SK-N-MC (cell line): Measurements from ENCODE around the gene HSF2BP.
A peak's percentile ranks its signal among the peaks of the same experiment; 100 is the strongest.

Source experiments
- DNase-seq: peaks from one replicate; pipeline ENCODE4 v3.0.0-alpha.2; 2011; ENCODE audit warnings: low read depth, low spot score
- H3K27ac ChIP-seq: fragments of 200-600 bp; sonication (generic); 2 replicates; pipeline ENCODE4 v1.5.1; 2016; ENCODE audit warnings: mixed run types
- H3K36me3 ChIP-seq: fragments of 200-600 bp; sonication (generic); 2 replicates; pipeline ENCODE4 v1.6.1; 2017; ENCODE audit warnings: antibody characterized with exemption, low read length, mixed read lengths; ENCODE audit not compliant: insufficient read depth
- H3K4me3 ChIP-seq: fragments of 200-600 bp; sonication (generic); 2 replicates; pipeline ENCODE4 v1.5.1; 2016
- H3K9ac ChIP-seq: fragments of 200-600 bp; sonication (generic); 2 replicates; pipeline ENCODE4 v1.8.0; 2017; ENCODE audit warnings: mixed run types, mixed read lengths; ENCODE audit not compliant: insufficient read length
- H3K9me3 ChIP-seq: fragments of 200-600 bp; sonication (generic); 2 replicates; pipeline ENCODE4 v1.6.1; 2017; ENCODE audit warnings: low read depth, mild to moderate bottlenecking, antibody characterized with exemption, low read length, moderate library complexity, mixed read lengths
- EZH2 ChIP-seq: fragments of 200-600 bp; sonication (generic); IDR thresholded peaks from one replicate; pipeline ENCODE4 v1.6.1; 2017; ENCODE audit warnings: antibody characterized with exemption
- FOXP2 ChIP-seq: optimal IDR thresholded peaks from 2 replicates; pipeline ENCODE3; 2011; ENCODE audit warnings: mild to moderate bottlenecking, moderate library complexity; ENCODE audit not compliant: insufficient read depth; ENCODE audit errors: extremely low read length, control extremely low read depth
- POLR2AphosphoS5 ChIP-seq: IDR thresholded peaks from 2 replicates; pipeline ENCODE4 v1.6.1; 2012; ENCODE audit warnings: mild to moderate bottlenecking, low read depth, low read length, borderline replicate concordance

Gene HSF2BP

DNA sequence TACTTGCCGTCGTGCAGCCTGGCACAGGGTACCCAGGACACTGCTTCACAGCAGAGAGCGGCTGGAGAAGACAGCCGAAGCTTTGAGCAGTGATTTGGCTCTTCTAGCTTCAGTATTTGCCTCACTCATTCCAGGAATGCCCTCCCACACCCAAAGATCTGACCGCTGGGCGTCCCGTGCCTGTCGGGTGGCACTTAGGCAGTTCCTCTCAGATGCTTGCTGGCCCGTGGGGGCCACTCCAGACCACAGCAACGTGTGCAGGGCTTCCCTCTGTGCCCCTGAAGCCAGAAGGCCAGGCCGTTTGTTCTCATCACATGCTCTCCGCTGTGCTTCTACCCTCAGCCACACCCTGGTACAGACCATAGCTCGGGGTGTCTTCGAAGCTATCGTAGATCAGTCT, 17.1 kb upstream of the HSF2BP start:
- H3K9me3 ChIP-seq = no peaks in the 10 kb centered on the region
- H3K9ac ChIP-seq = no peak overlapping the region
- no peak for TF ChIP-seq EZH2
- no peak for TF ChIP-seq FOXP2
- no peak for TF ChIP-seq POLR2AphosphoS5
- no peak overlapping the region for H3K27ac ChIP-seq
- H3K36me3 ChIP-seq = peaks cover 75% of the 10 kb centered on the region
- DNase-seq = no peak
- H3K4me3 ChIP-seq = no peak overlapping the region

DNA sequence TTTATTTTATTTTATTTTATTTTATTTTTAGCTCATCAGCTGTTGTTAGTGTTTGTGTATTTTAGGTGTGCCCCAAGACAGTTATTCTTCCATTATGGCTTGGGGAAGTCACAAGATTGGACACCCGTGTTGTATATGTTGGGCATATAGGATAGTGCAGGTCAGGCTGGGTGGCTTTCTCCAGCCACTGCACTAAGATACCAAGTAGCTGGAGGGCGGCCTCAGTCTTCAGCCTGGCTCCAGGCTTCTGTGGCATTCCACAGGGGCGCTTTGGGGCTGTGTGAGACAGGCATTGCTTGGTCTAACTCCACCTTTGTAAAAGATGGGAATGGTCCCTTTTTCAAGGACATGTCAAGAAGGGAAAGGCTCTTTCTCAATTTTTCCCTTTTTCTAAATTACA, 16.6 kb upstream of the HSF2BP start:
- H3K9me3 ChIP-seq = no peaks in the 10 kb centered on the region
- H3K36me3 ChIP-seq = peaks cover 80% of the 10 kb centered on the region
- no peak for TF ChIP-seq POLR2AphosphoS5
- no peak for TF ChIP-seq FOXP2
- no peak for TF ChIP-seq EZH2
- no peak overlapping the region for H3K4me3 ChIP-seq
- no peak overlapping the region for H3K9ac ChIP-seq
- H3K27ac ChIP-seq = no peak overlapping the region
- no peak for DNase-seq

DNA sequence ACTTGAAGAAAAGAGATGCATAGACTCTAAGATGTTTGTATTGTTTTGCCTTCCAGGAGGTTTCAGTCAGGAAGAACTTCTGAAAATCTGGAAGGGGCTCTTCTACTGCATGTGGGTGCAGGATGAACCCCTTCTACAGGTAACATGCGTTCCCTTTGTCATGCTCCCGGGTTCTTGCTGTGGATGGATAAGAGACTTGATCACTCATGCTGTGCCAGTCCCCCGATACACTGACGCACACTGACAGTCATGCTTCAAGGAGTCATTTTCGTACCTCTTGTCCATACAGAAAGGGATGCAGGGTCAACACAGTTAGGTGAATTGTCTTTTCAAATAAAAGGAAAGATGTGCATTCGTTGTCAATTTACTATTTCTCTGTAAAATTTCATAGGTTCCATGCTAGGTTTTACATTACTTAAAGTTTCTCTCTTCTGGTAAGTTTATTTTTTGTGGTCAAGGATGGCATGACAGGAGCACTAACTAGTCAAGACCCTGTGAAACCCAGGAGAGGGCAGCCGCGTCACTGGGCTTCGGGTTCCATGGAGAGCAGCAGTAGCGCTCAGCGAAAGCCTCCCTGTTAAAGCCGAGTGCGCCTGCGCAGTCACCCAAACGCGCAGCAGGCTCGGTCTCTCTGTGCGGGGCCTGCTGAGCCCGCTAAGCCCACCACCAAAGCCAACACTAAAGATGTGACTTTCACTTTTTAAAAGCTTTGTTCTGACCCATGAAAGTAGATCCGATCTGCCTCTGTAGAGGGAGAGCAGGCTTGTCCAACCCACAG, 10.7 kb upstream of the HSF2BP start:
- H3K9ac ChIP-seq = no peak overlapping the region
- no peaks in the 10 kb centered on the region for H3K9me3 ChIP-seq
- H3K4me3 ChIP-seq = no peak overlapping the region
- no peak for DNase-seq
- TF ChIP-seq POLR2AphosphoS5 (no peak), EZH2 (no peak), FOXP2 (no peak)
- H3K36me3 ChIP-seq = peaks cover 70% of the 10 kb centered on the region
- no peak overlapping the region for H3K27ac ChIP-seq

DNA sequence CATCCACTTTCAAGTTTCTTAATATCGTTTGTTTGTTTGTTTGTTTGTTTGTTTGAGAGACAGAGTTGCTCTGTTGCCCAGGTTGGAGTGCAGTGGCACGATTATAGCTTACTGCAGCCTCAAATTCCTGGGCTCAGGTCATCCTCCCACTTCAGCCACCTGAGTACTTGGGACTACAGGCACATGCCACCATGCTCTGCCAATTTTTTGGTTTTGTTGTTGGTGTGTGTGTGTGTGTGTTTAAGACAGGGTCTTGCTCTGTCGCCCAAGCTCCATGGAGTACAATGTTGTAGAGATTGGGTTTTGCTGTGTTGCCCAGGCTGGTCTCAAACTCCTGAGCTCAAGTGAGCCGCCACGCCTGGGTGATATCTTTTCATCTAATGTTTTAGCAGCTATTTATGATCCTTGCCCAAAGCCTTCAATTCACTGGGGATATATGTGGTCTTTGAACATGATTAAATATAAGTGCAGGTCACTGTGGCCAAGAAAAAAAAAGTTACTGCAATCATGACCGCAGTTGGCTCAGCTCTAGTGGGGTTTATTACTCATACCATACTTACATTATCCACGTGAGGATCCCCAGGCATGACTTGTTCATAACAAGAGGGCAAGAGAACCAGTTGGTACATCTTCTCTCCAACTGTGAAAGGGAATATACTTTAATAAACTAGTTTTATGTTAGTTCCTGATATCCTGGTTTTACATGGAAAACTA, 8.1 kb upstream of the HSF2BP start:
- Histone ChIP-seq H3K36me3 (peaks cover 74% of the 10 kb centered on the region), H3K9ac (no peak overlapping the region), H3K4me3 (no peak overlapping the region), H3K27ac (no peak overlapping the region), H3K9me3 (no peaks in the 10 kb centered on the region)
- TF ChIP-seq POLR2AphosphoS5 (no peak), EZH2 (no peak), FOXP2 (no peak)
- DNase-seq = no peak

DNA sequence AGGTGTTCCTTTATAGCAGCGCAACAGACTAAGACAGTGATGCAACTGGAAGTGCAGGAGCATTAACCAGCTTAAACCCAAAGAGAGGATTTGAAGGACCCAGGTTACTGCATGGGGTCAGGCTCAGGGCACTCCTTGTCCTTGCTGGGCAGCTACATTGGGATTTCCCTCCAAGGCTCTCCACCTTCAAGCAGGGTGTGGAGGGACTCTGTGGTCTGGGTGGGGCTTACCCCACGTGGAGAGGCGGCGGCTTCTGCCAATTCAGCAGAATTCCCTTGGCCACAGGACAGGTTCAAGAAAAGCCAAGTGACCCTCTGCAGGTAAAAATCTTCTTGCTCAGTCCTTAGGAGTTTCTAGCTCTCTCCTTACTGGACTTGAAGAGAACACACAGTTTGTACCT, 6.6 kb upstream of the HSF2BP start:
- H3K9me3 ChIP-seq = no peaks in the 10 kb centered on the region
- H3K36me3 ChIP-seq = peaks cover 68% of the 10 kb centered on the region
- H3K27ac ChIP-seq = no peak overlapping the region
- TF ChIP-seq POLR2AphosphoS5 (no peak), EZH2 (no peak), FOXP2 (no peak)
- no peak overlapping the region for H3K4me3 ChIP-seq
- H3K9ac ChIP-seq = no peak overlapping the region
- no peak for DNase-seq

DNA sequence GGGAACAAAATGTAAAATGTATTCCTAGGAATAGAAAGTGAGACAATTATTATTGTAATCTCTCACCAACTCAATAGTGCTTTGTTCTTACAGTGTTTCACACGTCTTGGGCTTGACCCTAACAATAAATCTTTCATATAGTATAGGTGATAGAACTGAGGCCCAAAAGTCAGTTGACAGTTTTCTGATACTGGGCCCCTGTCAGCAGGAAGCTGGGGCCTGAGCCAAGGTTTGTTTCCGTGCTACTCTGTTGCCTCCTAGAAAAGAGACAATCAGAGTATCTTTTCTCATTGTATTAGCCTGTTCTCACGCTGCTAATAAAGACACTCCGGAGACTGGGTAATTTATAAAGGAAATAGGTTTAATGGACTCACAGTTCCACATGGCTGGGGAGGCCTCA, 5.1 kb upstream of the HSF2BP start:
- Histone ChIP-seq H3K27ac (no peak overlapping the region), H3K36me3 (peaks cover 53% of the 10 kb centered on the region)

DNA sequence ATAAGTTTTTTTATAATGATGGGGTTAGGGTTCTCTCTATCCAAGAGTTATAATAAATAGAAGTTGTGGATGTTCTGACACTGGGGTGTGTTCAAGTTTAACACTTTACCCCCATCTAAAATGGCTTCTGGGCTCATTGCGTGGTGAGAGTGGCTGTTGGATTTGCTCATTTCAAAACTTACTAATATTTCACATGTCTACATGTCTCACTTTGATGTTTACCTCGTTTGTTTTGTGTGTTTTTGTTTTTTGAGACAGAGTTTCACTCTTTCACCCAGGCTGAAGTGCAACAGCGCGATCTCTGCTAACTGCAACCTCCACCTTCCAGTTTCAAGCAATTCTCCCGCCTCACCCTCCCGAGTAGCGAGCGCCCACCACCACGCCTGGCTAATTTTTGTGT, 3.7 kb upstream of the HSF2BP start:
- H3K36me3 ChIP-seq = peaks cover 52% of the 10 kb centered on the region
- no peak overlapping the region for H3K4me3 ChIP-seq
- TF ChIP-seq EZH2 = no peak
- H3K27ac ChIP-seq = no peak overlapping the region
- H3K9ac ChIP-seq = no peak overlapping the region
- no peak for DNase-seq
- no peaks in the 10 kb centered on the region for H3K9me3 ChIP-seq

More for the DNA sequence above, 5.1 kb upstream of the HSF2BP start:
- Histone ChIP-seq H3K4me3 (no peak overlapping the region), H3K9ac (no peak overlapping the region), H3K9me3 (no peaks in the 10 kb centered on the region)
- no peak for TF ChIP-seq EZH2
- no peak for TF ChIP-seq POLR2AphosphoS5
- TF ChIP-seq FOXP2 = no peak
- no peak for DNase-seq

DNA sequence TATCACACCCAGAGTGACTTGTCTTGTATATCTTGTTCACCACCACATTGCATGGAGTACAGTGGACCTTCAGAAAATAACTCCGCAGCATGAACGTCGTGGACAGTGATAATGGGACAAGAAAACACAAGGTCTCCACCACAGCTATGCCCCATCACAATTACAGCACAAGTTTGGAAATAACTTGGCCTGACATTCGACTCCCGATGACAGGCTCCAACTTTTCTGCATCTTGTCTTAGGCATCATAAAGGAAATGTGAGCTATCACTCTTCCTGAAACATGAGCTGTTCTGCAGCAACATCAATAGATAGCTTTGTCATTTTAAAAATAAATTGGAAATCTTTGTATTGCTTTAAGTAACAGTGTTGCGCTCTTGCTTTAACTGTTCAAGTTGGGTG, 3.0 kb upstream of the HSF2BP start:
- no peak for DNase-seq
- TF ChIP-seq EZH2 (no peak), FOXP2 (no peak), POLR2AphosphoS5 (no peak)
- H3K4me3 ChIP-seq = no peak overlapping the region
- H3K36me3 ChIP-seq = peaks cover 52% of the 10 kb centered on the region
- no peak overlapping the region for H3K27ac ChIP-seq
- H3K9ac ChIP-seq = no peak overlapping the region
- no peaks in the 10 kb centered on the region for H3K9me3 ChIP-seq

DNA sequence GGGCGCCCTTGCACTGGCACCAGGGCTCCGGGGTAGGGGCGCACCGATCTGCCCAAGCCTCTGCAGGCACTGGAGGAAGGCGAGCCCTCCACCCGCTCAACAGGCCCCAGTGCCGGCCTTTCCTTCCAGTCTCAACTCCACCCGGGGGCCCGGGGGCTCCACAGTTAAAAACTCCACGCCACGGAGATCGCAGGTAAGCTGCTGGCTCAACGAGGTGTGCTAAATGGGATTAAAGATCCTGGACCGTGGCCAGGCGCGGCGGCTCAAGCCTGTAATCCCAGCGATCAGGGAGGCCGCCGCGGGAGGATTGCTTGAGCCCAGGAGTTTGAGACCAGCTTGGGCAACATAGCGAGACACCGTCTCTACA, 536 bp downstream of the HSF2BP start:
- Histone ChIP-seq H3K9me3 (no peaks in the 10 kb centered on the region), H3K36me3 (peaks cover 21% of the 10 kb centered on the region), H3K4me3 (peak overlapping the region; percentile 92), H3K27ac (peak overlapping the region; percentile 85), H3K9ac (peak overlapping the region; percentile 90)
- DNase-seq = no peak
- TF ChIP-seq FOXP2 (no peak), POLR2AphosphoS5 (no peak), EZH2 (no peak)
